NCI-H446 (cell line): ENCODE data around the gene CGB5.
"Not testable (repeated sequence)": the region's sequence is repeated elsewhere in the genome, so short reads cannot be mapped to it uniquely, and the experiment has no call there.

Experiments
- DNase-seq, 2 experiments: peaks; one replicate each; lab custom pipeline; 2025; lab: John Stamatoyannopoulos, UW

The CGB5 gene

GRCh38 chr19:49043548-49043947, at the start of gene CGB5:
CGB5 (plus strand) TSS chr19:49043848; CDS start chr19:49044210, 362 bp downstream.
- DNase-seq, result not testable (repeated sequence)

DNA sequence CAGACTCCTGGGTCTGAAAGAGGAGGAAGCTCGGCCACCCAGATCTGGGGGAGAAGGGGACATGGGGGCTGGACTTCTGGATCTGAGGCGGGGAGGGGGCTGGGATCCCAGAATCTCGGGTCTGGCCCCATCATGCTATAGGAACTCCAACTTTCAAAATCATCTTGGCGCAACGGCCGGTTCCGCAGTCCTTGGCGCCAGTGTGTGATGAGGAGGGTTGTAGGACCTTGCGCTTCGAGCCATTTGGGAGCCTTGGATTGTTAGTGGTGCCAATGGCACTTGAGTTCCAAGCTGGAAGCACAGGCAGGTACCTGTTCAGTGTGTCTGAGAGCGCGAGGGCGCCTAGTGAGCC, 49.6 kb upstream of the CGB5 start:
- no peak for DNase-seq

DNA sequence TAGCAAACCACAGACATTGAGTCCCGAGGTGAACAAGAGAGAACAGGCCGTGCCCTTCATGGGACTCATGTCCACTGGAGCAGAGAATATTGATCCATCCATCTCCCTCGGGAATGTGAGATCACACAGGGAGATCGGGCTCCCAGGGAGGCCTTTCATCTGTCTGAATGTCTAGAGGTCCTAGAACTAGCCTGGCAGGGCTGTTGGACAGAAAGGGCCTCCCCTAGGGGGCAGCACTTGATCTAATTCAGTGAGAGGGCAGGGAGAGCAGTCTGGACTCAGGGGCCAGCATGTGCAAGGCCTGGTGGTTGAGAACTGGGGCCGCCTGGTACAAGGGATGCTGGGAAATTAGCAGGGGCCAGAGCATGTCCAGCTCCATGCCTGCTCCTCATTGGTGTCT, 45.7 kb upstream of the CGB5 start:
- DNase-seq, result peak in 1 of 2 experiments; percentile 42

DNA sequence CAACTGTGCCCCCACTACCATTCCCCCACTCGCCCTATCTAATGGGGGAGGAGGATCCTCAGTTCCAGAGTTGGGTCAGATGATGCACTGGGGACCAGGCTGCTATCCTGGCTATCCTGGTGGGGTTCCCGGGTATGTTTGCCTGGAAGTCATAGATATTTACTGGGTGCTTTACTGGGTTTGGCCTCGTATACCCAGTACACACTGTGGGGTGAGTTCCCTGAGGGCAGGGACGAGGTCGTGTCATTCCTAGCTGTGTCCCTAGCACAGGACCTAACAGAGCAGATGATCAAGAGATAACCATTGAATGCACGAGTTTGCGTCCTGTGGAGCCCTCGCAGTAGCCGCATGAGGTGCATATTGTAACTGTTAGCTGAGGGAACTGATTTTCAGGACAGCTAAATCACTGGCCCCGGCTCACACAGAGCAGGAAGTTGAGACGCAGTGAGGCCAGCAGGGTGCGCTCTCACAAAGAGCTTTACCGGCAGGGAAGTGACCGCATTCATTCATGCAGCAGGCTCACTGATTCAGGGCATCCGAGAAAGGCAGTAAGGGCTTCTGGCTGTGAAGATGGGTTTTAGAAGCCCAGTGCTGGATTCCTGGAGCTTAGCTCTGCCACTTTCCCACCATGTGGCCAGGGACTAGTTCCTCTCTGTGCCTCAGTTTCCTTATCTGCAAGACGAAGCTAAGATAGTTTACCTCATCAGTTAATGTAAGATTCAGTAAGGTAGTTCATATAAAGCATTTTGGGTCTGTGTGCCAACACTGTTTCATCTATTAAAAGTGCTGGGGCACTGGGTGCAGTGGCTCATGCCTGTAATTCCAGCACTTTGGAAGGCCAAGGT, 43.9 kb upstream of the CGB5 start:
- peak in 1 of 2 experiments; percentile 16 for DNase-seq

GRCh38 chr19:49004133-49004532, 39.5 kb upstream of the CGB5 start:
- DNase-seq, result no peak

DNA sequence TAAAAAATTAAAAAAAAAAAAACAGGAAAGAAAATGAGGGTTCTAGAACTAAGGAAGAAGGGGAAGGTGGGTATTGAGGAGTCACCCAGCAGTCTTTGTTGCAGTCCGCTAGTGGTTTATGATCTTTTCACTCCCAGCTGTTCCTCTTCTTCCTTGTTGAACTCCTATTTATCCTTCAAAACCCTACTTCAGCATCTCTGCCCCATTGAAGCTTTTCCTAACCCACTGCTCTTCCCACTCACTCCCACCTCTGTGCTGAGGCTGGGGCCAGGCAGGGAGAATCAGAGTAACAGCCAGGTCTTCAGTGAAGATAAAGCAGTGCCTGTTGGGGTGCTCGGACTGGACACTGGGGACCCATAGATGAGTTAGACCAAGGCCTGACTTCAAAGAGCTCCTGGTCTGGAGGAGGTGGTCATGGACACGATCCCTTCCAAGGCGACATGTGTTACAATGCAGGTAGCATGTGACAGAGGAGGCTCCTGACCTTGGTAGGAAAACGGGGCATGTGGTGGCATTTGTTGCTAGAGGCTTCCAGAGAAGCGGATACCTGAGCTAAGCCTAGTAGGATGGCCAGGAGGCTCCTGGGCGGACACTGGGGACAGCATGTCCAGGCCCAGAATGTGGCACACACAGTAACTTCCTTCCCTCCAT, 38.6 kb upstream of the CGB5 start:
- no peak for DNase-seq

- DNase-seq, result no peak
Measured at GRCh38 chr19:49006905-49007304, 36.7 kb upstream of the CGB5 start.

- DNase-seq, result no peak
Measured at GRCh38 chr19:49009828-49010227, 33.8 kb upstream of the CGB5 start.

GRCh38 chr19:49010453-49010852, 33.2 kb upstream of the CGB5 start:
- no peak for DNase-seq

DNA sequence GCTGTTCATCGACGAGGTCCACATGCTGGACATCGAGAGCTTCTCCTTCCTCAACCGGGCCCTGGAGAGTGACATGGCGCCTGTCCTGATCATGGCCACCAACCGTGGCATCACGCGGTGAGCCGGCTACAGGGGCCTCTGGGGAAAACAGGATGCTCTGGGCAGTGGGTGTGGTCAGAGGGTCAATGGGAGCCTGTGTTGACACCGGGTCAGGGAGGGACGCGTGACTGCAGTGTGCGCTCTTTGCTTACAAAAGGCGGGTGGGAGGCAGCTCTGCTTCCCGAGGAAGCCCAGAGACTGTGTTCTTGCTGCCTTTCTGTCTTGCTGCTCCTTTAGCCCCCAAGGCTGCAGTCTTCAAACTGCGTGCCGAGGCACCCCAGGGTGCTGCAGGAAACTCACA, 32.5 kb upstream of the CGB5 start:
- DNase-seq, result no peak

GRCh38 chr19:49014123-49014869, 29.4 kb upstream of the CGB5 start:
- no peak for DNase-seq

GRCh38 chr19:49014870-49015255, 28.8 kb upstream of the CGB5 start:
- no peak for DNase-seq

DNA sequence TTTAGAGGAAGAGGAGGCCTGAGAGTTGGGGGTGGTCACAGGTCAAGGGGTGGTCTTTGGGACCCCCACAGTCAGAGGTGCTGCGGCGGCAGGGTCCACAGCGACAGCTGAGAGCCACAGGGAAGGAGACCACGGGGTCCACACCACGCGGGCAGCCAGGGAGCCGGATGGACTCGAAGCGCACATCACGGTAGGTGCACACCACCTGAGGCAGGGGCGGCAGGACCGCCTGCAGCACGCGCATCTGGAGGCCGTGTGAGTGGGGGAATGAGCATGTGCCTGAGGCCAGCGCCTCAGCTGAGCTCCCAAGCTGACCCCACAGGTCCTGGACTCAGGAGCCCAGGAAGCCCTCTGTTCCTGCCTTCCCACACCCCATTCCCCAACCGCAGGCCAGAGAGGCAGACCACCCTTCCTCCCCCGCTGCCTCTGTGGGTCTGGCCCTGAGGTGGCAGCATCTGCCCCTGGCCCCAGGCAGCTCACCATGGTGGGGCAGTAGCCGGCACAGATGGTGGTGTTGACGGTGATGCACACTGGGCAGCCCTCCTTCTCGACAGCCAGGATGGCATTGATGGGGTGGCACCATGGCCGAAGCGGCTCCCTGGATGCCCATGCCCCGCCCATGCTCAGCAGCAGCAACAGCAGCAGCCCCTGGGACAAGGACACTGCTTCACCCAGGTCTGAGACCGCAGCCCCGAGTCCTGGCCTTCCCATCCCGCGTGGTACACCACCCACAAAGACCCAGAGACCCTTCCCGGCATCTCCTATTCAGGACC, 27.4 kb upstream of the CGB5 start:
- DNase-seq, result no peak

- no peak for DNase-seq
Measured at GRCh38 chr19:49017041-49017665, 26.5 kb upstream of the CGB5 start, which contains the start of gene LHB. LHB (minus strand) TSS chr19:49017091; CDS start chr19:49017081, 10 bp downstream.

DNA sequence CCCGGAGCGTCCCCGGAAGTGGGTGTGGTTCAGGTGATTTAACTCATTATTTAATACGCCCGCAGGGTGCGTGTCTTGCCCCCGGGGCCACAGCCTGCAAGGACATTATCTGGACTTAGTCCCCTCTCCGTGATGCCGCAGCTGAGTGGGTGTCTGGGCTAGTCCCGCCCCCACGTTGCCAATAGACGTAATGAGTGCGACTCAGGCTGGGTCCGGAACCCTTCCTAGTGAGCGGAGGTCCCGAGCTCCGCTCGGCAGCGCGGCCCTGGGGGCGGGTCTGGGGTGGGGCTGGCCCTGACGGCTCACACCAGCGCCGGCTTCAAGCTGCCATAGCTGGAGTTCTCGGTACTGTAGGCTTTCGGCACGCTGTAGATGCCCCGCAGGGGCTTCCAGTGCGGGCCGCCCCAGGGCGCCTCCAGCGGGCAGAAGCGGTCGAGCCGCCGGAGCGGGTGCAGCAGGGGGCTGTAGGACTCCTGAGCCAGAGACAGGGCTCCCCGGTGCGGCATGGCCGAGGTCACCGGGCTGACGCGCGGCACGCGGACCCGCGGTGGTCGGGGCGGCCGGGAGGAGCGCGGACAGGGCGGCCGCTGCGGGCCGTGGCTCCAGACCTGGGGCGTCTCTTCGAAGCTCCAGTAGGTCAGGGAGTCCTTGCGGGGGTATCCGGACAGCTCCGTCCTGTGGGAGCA, 25.8 kb upstream of the CGB5 start:
- DNase-seq, result peak in 1 of 2 experiments; percentile 25

DNA sequence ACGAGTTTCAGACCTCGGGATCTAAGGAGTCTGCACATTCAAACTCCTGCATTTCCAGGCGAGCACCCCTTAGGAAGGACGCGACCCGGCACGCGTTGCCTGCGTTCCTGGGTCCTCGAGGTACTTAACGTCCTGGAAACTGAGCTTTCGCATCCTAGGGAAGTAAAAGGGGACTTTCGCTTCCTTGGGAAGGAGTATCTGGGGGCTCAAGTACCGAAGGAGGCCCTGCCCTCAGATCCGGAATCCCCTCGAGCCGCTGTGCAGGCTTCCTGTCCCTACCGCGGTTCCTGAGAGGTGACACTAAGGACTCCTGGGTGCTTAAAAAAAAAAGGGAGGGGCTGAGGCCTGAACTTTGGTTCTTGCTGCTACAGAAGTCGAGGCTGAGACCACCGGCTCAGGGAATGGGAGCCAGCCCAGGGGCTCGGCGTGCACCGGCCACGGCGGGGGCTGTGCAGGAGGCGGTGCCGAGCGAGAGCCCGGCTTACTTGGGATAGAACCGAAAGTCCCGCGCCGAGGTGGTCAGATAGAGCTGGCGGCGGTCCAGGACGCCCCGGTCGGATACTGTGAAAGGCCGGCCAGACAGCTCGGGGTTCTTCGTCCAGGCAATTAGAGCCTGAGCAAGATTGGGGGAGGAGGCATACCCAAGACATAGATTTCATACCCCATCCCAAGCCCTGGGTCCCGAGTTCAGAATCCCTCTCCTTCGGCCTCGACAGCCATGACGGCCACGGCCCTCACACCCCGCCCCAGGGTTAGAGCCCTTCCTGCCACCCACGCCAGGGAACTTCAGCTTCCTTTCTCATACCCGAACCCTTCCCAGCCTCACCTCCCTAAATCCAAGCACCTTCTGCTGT, 25.0 kb upstream of the CGB5 start:
- not testable (repeated sequence) for DNase-seq

GRCh38 chr19:49019242-49019932, 24.3 kb upstream of the CGB5 start:
- peak in 1 of 2 experiments; percentile 61 for DNase-seq

- no peak for DNase-seq
Measured at GRCh38 chr19:49020342-49020741, 23.3 kb upstream of the CGB5 start.
